T-helper 1 cell (primary cell): ENCODE measurements around the gene EGFR.

ENCODE experiments used
- DNase-seq, 5 donors: peaks; one replicate each; pipeline ENCODE4 v3.0.0-alpha.2; 2012 to 2020

EGFR gene

GRCh38 chr7:55192723-55193122, 173.9 kb downstream of the EGFR start:
- no peak for DNase-seq

- DNase-seq, result no peak
These were observed 174.4 kb downstream of the EGFR start for GRCh38 chr7:55193245-55193644.

GRCh38 chr7:55194522-55194921, 175.7 kb downstream of the EGFR start:
- no peak for DNase-seq

- no peak for DNase-seq
These were observed 180.0 kb downstream of the EGFR start for GRCh38 chr7:55198634-55199392.

GRCh38 chr7:55199418-55199817, 180.6 kb downstream of the EGFR start:
- DNase-seq, result no peak

- DNase-seq, result no peak
These were observed 181.6 kb downstream of the EGFR start for GRCh38 chr7:55200441-55200840.

GRCh38 chr7:55202150-55202913, 183.5 kb downstream of the EGFR start:
- DNase-seq, result no peak

GRCh38 chr7:55203300-55203699, 184.5 kb downstream of the EGFR start:
- no peak for DNase-seq

GRCh38 chr7:55205124-55205955, 186.5 kb downstream of the EGFR start:
- DNase-seq, result no peak

GRCh38 chr7:55206235-55207029, 187.6 kb downstream of the EGFR start:
- DNase-seq, result no peak

GRCh38 chr7:55207436-55208125, 188.8 kb downstream of the EGFR start:
- no peak for DNase-seq

- DNase-seq, result no peak
These were observed 190.5 kb downstream of the EGFR start for GRCh38 chr7:55209366-55209765.

GRCh38 chr7:55210176-55210575, 191.4 kb downstream of the EGFR start:
- no peak for DNase-seq

GRCh38 chr7:55210716-55211115, 191.9 kb downstream of the EGFR start:
- DNase-seq, result no peak

- DNase-seq, result no peak
These were observed 192.9 kb downstream of the EGFR start for GRCh38 chr7:55211726-55212125.

- DNase-seq, result no peak
These were observed 193.4 kb downstream of the EGFR start for GRCh38 chr7:55212176-55212575.

GRCh38 chr7:55212838-55213237, 194.0 kb downstream of the EGFR start:
- no peak for DNase-seq

GRCh38 chr7:55214707-55215106, 195.9 kb downstream of the EGFR start:
- no peak for DNase-seq

- no peak for DNase-seq
These were observed 204.2 kb downstream of the EGFR start for GRCh38 chr7:55223023-55223422.

- DNase-seq, result no peak
These were observed 205.3 kb downstream of the EGFR start for GRCh38 chr7:55224111-55224510.

- no peak for DNase-seq
These were observed 206.0 kb downstream of the EGFR start for GRCh38 chr7:55224810-55225209.

GRCh38 chr7:55230014-55230413, 211.2 kb downstream of the EGFR start:
- DNase-seq, result no peak
